NCI-H2081 (cell line): ENCODE results near the gene SPRED3.
"Not testable (repeated sequence)": the region's sequence is repeated elsewhere in the genome, so short reads cannot be mapped to it uniquely, and the experiment has no call there.

ENCODE experiments used
- DNase-seq, 2 experiments: peaks; one replicate each; lab custom pipeline; 2025; lab: John Stamatoyannopoulos, UW

The SPRED3 gene

GRCh38 chr19:38420935-38421334 lies 32.4 kb downstream of the SPRED3 start:
- no peak for DNase-seq

DNA sequence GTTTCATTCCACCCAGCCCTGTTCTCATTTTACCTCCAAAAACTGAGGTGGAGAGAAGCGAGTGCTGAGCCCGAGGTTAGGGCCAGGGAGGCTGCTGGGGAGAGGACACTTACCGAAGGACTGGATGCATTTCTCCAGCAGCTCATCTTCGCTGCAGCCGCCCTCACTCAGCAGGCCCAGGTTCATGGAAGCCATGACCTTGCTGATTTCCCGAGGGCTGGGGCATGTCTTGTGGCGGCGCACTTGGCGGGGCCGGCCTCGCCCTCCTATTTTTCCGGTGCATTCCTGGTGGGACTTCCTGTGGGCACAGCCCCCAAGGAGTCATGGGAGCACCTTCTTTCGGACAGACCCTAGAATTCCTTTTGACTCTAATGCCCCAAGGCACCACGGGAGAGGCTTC lies 33.4 kb downstream of the SPRED3 start:
- no peak for DNase-seq

DNA sequence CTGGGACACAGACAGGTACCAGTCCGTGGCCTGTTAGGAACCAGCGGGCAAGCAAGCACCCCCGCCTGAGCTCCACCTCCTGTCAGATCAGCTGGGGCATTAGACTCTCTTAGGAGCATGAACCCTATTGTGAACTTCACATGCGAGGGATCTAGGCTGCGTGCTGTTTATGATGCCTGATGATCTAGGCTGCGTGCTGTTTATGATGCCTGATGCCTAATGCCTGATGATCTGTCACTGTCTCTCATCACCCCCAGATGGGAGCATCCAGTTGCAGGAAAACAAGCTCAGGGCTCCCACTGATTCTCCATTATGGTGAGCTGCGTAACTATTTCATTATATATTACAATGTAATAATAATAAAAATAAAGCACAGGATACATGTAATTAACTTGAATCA lies 33.9 kb downstream of the SPRED3 start:
- DNase-seq: no peak

DNA sequence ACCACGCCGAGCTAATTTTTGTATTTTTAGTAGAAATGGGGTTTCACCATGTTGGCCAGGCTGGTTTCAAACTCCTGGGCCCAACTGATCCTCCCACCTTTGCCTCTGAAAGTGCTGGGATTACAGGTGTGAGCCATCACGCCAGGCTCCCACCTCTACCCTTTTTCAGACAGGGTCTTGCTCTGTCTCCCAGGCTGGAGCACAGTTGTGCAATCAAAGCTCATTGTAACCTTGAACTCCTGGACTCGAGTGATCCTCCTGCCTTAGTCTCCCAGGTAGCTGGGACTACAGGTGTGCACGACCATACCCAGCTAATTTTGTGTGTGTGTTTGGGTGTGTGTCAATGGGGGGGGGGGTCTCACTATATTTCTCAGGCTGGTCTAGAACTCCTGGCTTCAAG lies 35.8 kb downstream of the SPRED3 start:
- no peak for DNase-seq

- no peak for DNase-seq
Measured at GRCh38 chr19:38425222-38425809, 36.8 kb downstream of the SPRED3 start.

DNA sequence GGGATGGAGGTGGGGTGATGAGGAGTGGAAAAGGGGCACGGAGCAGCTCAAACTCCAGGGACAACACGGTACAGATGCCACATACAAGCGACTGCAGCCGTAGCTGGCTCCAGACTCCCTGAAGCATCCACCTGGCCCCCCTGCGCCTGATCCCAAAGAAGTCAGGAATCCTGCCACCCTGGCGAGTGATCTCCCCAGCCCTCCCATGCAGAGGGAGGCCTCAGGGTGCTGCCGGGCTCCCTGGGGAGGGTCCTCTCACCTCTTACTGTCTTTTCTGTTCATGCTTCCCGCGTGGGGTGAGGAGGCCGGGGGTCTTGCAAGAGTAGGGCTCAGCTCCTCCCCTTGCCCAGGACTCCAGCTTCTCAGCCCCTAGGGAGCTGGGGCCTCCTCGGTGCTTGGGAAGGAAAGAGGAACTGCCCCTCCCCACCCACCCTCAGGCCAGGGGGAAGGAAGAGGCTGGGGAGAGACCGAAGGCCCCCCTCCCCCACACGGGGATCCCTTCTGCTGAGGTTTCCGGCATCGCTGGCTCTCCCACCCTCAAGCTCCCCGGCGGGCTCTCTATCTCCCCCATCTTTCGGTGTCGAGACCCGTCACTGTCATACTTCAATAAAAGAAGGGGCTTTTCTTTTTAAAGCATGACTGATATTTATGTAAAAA lies 37.4 kb downstream of the SPRED3 start, which contains the start of gene RASGRP4:
Gene RASGRP4, minus strand, starts transcription at position 410 of the 657 bp plus-strand sequence. Its CDS starts 128 bp downstream, at position 282.
- DNase-seq: no peak

- not testable (repeated sequence) for DNase-seq
Measured at GRCh38 chr19:38427035-38427677, 38.7 kb downstream of the SPRED3 start.

DNA sequence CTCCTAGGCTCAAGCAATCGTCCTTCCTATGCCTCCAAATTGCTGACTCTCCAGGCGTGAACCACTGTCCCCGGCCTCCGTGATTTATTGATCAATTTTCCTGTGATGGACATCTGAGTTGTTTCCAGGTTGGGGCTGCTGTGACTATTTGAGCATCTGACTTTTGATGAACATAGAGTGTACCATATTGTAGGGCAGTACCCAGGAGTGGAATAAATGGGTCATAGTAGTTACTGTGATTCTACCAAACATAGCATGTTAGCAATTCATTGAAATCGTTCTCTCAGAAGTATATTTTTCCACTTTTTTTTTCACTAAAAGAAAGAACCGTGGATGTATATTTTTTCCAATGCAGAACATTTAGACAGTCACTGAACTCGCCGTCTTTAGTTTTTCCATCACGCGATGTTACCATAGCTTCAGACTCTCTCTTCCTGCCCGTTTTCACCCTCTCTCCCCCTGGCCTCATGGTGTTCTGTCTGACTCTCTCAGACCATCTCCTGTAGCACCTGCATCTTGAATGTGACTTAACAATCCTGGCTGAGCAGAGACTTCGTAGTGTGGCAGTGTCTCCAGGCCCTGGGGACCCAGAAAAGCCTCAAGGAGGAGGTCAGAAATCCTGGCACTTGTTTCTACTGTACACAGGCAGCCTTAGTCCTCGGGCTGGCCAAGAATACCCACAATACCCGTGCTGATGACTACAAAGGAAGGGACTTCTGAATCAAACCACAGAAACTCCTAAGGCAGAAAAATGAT lies 40.7 kb downstream of the SPRED3 start:
- no peak for DNase-seq

DNA sequence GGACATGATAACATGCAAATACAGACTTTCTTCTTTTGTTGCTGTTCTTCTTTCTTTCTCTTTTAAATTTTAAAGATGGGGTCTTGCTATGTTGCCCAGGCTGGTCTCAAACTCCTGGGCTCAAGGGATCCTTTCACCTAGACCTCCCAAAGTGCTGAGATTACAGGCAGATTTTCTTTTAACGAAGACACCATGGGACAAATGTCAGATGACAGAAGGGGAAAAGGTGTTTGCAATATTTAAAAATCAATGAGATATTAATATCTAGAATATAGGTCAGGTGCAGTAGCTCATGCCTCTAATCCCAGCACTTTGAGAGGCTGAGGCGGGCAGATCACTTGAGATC lies 41.3 kb downstream of the SPRED3 start:
- DNase-seq: no peak

DNA sequence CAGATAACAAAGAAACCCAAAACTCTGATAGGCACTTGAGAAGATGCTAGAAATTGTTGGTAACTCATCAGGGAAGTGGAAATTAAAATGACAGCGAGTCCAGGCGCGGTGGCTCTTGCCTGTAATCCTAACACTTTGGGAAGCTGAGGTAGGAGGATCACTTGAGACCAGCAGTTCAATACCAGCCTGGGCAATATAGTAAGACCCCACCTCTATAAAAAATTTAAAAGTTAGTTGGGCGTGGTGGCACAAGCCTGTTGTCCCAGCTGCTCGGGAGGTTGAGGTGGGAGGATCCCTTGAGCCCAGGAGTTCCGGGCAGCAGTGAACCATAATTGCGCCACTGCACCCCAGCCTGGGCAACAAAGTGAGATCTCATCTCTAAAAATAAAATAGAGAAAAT lies 42.4 kb downstream of the SPRED3 start:
- DNase-seq: no peak

GRCh38 chr19:38433268-38433733 lies 44.8 kb downstream of the SPRED3 start, which contains the start of gene RYR1:
Gene RYR1 (plus strand): TSS chr19:38433691. CDS start chr19:38433830, 139 bp downstream.
- DNase-seq: no peak

DNA sequence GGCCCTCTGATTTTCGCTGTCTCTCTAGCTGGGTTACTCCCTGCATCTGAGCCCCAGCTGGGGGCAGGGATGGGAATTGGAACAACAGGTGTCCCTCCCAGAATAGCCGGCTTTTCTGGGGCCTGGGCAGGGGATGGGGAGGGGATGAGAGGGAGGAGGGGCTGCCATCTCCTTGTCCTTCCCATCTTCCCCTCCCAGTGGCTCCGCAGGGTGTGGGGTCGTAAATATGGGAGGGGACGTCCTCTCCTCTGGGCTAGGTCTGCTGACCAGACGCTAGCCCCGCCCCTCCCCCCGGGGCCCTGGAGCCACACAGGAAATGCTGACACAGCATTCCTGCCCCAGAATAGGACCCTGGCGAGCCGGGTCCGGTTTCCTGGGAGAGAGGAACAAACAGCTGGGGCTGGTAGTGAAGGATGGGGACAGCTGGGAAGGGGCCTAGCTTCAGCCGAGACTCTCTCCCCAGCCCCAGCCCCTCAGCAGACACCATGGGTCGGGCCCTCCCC lies 46.1 kb downstream of the SPRED3 start:
- DNase-seq: no peak

GRCh38 chr19:38437295-38437694 lies 48.8 kb downstream of the SPRED3 start:
- DNase-seq: no peak

- DNase-seq: no peak
Measured at GRCh38 chr19:38437917-38438316, 49.4 kb downstream of the SPRED3 start.

GRCh38 chr19:38440592-38440991 lies 52.1 kb downstream of the SPRED3 start:
- DNase-seq: no peak

DNA sequence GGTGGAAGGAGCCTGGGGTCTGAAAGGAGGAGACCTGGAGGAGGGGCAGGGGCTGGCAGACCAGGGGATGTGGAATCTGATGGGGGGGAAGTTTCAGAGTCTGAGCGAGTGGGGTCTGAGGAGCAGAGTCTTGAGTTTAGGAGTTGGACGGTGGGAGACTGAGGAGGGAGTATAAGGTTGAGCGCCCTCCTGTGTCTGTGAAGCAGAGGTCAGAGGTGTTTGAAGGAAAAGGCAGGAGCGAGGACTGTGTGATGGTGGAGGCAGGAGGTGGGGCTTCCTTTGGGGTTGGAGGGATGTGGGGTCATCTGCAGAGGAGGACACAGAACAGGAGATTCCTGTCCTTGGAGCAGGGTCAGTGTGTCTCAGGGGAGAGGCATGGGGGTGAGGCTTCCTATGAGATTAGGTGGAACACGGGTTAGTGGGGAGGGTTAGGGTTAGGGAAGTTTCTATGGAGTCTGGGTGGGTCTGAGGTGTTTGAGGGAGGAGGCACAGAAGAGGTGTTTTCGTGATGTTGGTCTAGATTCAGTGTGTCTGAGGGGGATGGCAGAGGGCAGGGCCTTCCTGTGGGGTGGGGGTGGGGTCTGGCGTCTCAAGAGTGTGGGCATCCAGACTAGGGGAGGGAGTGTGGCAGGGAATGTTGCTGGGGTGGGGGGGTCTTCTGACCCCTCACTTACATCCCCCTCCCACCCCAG lies 53.3 kb downstream of the SPRED3 start:
- no peak for DNase-seq

DNA sequence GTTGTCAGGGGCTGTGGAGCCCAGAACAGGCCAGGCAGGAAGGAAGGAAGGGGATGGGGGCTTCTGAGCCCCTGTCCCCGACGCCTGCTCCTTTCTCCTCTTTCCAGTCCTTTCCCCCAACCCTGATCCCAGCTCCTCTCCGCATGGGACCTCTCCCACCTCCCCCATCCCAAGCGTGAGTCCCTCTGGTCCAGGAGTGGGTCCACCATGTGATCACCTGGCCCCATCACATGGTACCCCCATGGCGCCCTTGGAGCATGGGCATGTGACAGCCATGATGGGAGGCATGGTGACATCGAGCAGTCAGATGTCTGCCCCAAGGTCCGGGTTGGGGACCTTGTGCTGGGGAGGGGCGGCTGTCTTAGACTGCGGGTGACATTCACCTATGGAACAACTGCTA lies 54.2 kb downstream of the SPRED3 start:
- DNase-seq: no peak

GRCh38 chr19:38443458-38443999 lies 55.0 kb downstream of the SPRED3 start:
- DNase-seq: no peak

DNA sequence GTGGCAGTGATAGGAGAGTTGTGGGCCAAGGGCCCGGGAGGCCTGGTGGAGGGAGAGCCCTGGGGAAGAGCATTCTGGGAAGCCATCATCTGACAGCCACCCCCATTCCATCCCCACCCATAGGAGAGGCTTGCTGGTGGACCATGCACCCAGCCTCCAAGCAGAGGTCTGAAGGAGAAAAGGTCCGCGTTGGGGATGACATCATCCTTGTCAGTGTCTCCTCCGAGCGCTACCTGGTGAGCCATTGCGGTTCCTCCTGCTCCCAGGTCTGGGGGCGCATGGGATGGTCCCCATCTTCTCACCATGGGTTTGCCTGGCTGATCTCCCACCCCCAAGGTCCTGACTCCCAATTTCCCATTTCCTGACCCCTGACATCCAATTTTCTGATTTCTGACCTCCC lies 55.5 kb downstream of the SPRED3 start:
- no peak for DNase-seq

GRCh38 chr19:38445362-38445761 lies 56.9 kb downstream of the SPRED3 start:
- DNase-seq: no peak

- DNase-seq: no peak
Measured at GRCh38 chr19:38448225-38448624, 59.7 kb downstream of the SPRED3 start.
